ENCODE data around the gene TLCD3A.
"Not testable (repeated sequence)": the region's sequence is repeated elsewhere in the genome, so short reads cannot be mapped to it uniquely, and the experiment has no call there.

Gene TLCD3A

GRCh38 chr17:787641-788221, 55.3 kb downstream of the TLCD3A start:
- DNase-seq (ENCODE audit: low read depth in 2 of 2) = no peak

- no peak for DNase-seq (ENCODE audit: low read depth in 2 of 2)
These were observed 56.2 kb downstream of the TLCD3A start for GRCh38 chr17:788551-788950.

- no peak for DNase-seq (ENCODE audit: low read depth in 2 of 2)
These were observed 56.9 kb downstream of the TLCD3A start for GRCh38 chr17:789160-789840.

- DNase-seq (ENCODE audit: low read depth in 2 of 2) = not testable (repeated sequence)
These were observed 57.8 kb downstream of the TLCD3A start for GRCh38 chr17:789931-790873.

- not testable (repeated sequence) for DNase-seq (ENCODE audit: low read depth in 2 of 2)
These were observed 58.5 kb downstream of the TLCD3A start for GRCh38 chr17:790874-791247.

- no peak for DNase-seq (ENCODE audit: low read depth in 2 of 2)
These were observed 59.4 kb downstream of the TLCD3A start for GRCh38 chr17:791829-792228.

- DNase-seq (ENCODE audit: low read depth in 2 of 2) = no peak
These were observed 59.9 kb downstream of the TLCD3A start for GRCh38 chr17:792277-792676.
